ENCODE results near the gene COMMD7.
"Not testable (repeated sequence)": the region's sequence is repeated elsewhere in the genome, so short reads cannot be mapped to it uniquely, and the experiment has no call there.

The COMMD7 gene

GRCh38 chr20:32765230-32765875 lies 22.1 kb upstream of the COMMD7 start:
- DNase-seq: not testable (repeated sequence)

- no peak for DNase-seq
These were observed 21.0 kb upstream of the COMMD7 start for GRCh38 chr20:32764005-32764960.

- DNase-seq: no peak
These were observed 20.1 kb upstream of the COMMD7 start for GRCh38 chr20:32763202-32764004.

- no peak for DNase-seq
These were observed 19.5 kb upstream of the COMMD7 start for GRCh38 chr20:32762754-32763201.

- DNase-seq: peak; percentile 68
These were observed 18.8 kb upstream of the COMMD7 start, which contains the start of gene DNMT3B for GRCh38 chr20:32761831-32762753. TSS of gene DNMT3B (plus strand) at chr20:32762385. CDS start at chr20:32780324, 17,939 bp downstream.

GRCh38 chr20:32761417-32761830 lies 18.2 kb upstream of the COMMD7 start:
- DNase-seq: no peak

- DNase-seq: no peak
These were observed 12.9 kb upstream of the COMMD7 start for GRCh38 chr20:32756156-32756555.

- no peak for DNase-seq
These were observed 10.5 kb upstream of the COMMD7 start for GRCh38 chr20:32753731-32754130.

- no peak for DNase-seq
These were observed 9.4 kb upstream of the COMMD7 start for GRCh38 chr20:32752458-32753250.

- no peak for DNase-seq
These were observed 8.6 kb upstream of the COMMD7 start for GRCh38 chr20:32751702-32752457.

GRCh38 chr20:32751293-32751692 lies 8.0 kb upstream of the COMMD7 start:
- no peak for DNase-seq

GRCh38 chr20:32749914-32750637 lies 6.8 kb upstream of the COMMD7 start:
- DNase-seq: no peak

GRCh38 chr20:32742322-32743236 lies 688 bp downstream of the COMMD7 start:
- DNase-seq: no peak

- no peak for DNase-seq
These were observed 2.1 kb downstream of the COMMD7 start for GRCh38 chr20:32741151-32741550.

GRCh38 chr20:32737371-32738223 lies 5.7 kb downstream of the COMMD7 start:
- DNase-seq: peak; percentile 25

- DNase-seq: no peak
These were observed 11.4 kb downstream of the COMMD7 start for GRCh38 chr20:32731882-32732266.

GRCh38 chr20:32729334-32729733 lies 13.9 kb downstream of the COMMD7 start:
- DNase-seq: not testable (repeated sequence)

Data from CD4-positive, alpha-beta T cell treated with Interferon gamma for 1 hour (primary cell).